Mesendoderm (in vitro differentiated cells): ENCODE data around the gene CLDN25.
"Not testable (repeated sequence)": the region's sequence is repeated elsewhere in the genome, so short reads cannot be mapped to it uniquely, and the experiment has no call there.

ENCODE experiments used
- DNase-seq: peaks from one replicate; pipeline ENCODE4 v3.0.0; 2013
- H2AK5ac ChIP-seq: 2 replicates; pipeline ENCODE4 v1.6.1; 2013; ENCODE audit warnings: low read length, inconsistent platforms
- H2BK120ac ChIP-seq: 2 replicates; pipeline ENCODE4 v1.6.1; 2013; ENCODE audit warnings: low read depth, mild to moderate bottlenecking, low read length, moderate library complexity, mixed read lengths
- H2BK15ac ChIP-seq: replicated peaks from 2 replicates; pipeline ENCODE4 v1.6.1; 2013; ENCODE audit warnings: low read depth, mild to moderate bottlenecking, moderate library complexity
- H2BK5ac ChIP-seq: 2 replicates; pipeline ENCODE4 v1.6.1; 2013; ENCODE audit warnings: low read length, inconsistent platforms
- H3K18ac ChIP-seq: 2 replicates; pipeline ENCODE4 v1.6.1; 2013; ENCODE audit warnings: mild to moderate bottlenecking, low read length, mixed read lengths
- H3K23ac ChIP-seq: one replicate; pipeline ENCODE4 v1.6.1; 2013; ENCODE audit warnings: low read length
- H3K27ac ChIP-seq: 2 replicates; pipeline ENCODE4 v1.5.1; 2013; ENCODE audit warnings: low read depth, mild to moderate bottlenecking, inconsistent platforms, low read length, moderate library complexity
- H3K27me3 ChIP-seq: 2 replicates; pipeline ENCODE4 v1.6.1; 2013; ENCODE audit warnings: low read length, control low read depth, mild to moderate bottlenecking, inconsistent platforms; ENCODE audit not compliant: insufficient read depth, poor library complexity
- H3K36me3 ChIP-seq: 2 replicates; pipeline ENCODE4 v1.6.1; 2013; ENCODE audit warnings: low read length, inconsistent platforms; ENCODE audit not compliant: control insufficient read depth, insufficient read depth
- H3K4ac ChIP-seq: one replicate; pipeline ENCODE4 v1.6.1; 2013; ENCODE audit warnings: low read depth, mild to moderate bottlenecking, low read length, moderate library complexity
- H3K4me1 ChIP-seq: 2 replicates; pipeline ENCODE4 v1.6.1; 2013; ENCODE audit warnings: low read depth, low read length, inconsistent platforms; ENCODE audit not compliant: control insufficient read depth
- H3K4me2 ChIP-seq: 2 replicates; pipeline ENCODE4 v1.6.1; 2013; ENCODE audit warnings: low read length
- H3K4me3 ChIP-seq: 2 replicates; pipeline ENCODE4 v1.5.1; 2013; ENCODE audit warnings: mild to moderate bottlenecking, low read length
- H3K56ac ChIP-seq: one replicate; pipeline ENCODE4 v1.6.1; 2013; ENCODE audit warnings: low read length
- H3K79me1 ChIP-seq: 2 replicates; pipeline ENCODE4 v1.6.1; 2013; ENCODE audit warnings: low read length, inconsistent platforms
- H3K79me2 ChIP-seq: 2 replicates; pipeline ENCODE4 v1.6.1; 2013; ENCODE audit warnings: mild to moderate bottlenecking, low read length; ENCODE audit not compliant: control insufficient read depth, insufficient read depth
- H3K9ac ChIP-seq: 2 replicates; pipeline ENCODE4 v1.6.1; 2013; ENCODE audit warnings: low read length, inconsistent platforms
- H4K5ac ChIP-seq: one replicate; pipeline ENCODE4 v1.6.1; 2013; ENCODE audit warnings: low read length
- H4K8ac ChIP-seq: one replicate; pipeline ENCODE4 v1.6.1; 2013; ENCODE audit warnings: low read depth, mild to moderate bottlenecking, control low read depth, low read length, moderate library complexity
- WGBS: extraction: QIAGEN DNeasy Blood & Tissue Kit; methylation state at CpG from one replicate; pipeline ENCODE4 v1.1.7; 2013; ENCODE audit warnings: low lambda C conversion rate, missing lambda C conversion rate; ENCODE audit not compliant: insufficient coverage; ENCODE audit errors: extremely low coverage; 5-methylcytosine and 5-hydroxymethylcytosine counted together

Gene CLDN25

GRCh38 chr11:113763040-113763439, 16.6 kb upstream of the CLDN25 start:
- not testable (repeated sequence) for H3K4ac ChIP-seq, H3K23ac ChIP-seq, H3K4me3 ChIP-seq, H3K36me3 ChIP-seq, H2BK5ac ChIP-seq, H3K27me3 ChIP-seq, H2AK5ac ChIP-seq, H3K9ac ChIP-seq, H3K4me1 ChIP-seq, H2BK15ac ChIP-seq, H3K79me1 ChIP-seq, H3K18ac ChIP-seq, H3K27ac ChIP-seq, H4K8ac ChIP-seq, H3K56ac ChIP-seq, H2BK120ac ChIP-seq, H4K5ac ChIP-seq, DNase-seq, H3K79me2 ChIP-seq, H3K4me2 ChIP-seq
- no CpG with 5 or more reads among the region's 2 CpGs for WGBS

- no peak overlapping the region for H4K8ac ChIP-seq
- no peak overlapping the region for H3K18ac ChIP-seq
- peaks cover 2% of the 10 kb centered on the region for H3K79me1 ChIP-seq
- H3K27me3 ChIP-seq, result no peaks in the 10 kb centered on the region
- H2BK5ac ChIP-seq, result no peak overlapping the region
- no peak overlapping the region for H4K5ac ChIP-seq
- no peak overlapping the region for H2BK120ac ChIP-seq
- H3K27ac ChIP-seq, result no peak overlapping the region
- no peak overlapping the region for H3K56ac ChIP-seq
- H3K4me3 ChIP-seq, result no peak overlapping the region
- H3K36me3 ChIP-seq, result no peaks in the 10 kb centered on the region
- no peak overlapping the region for H3K9ac ChIP-seq
- no CpG with 5 or more reads among the region's 2 CpGs for whole genome bisulfite sequencing
- no peak overlapping the region for H3K4me2 ChIP-seq
- no peak overlapping the region for H2BK15ac ChIP-seq
- no peaks in the 10 kb centered on the region for H3K4me1 ChIP-seq
- H3K79me2 ChIP-seq, result no peaks in the 10 kb centered on the region
- H3K4ac ChIP-seq, result no peak overlapping the region
- DNase-seq, result no peak
- no peak overlapping the region for H3K23ac ChIP-seq
- H2AK5ac ChIP-seq, result no peak overlapping the region
Measured at GRCh38 chr11:113764527-113765219, 14.9 kb upstream of the CLDN25 start.

GRCh38 chr11:113771964-113772363, 7.6 kb upstream of the CLDN25 start:
- DNase-seq, result no peak
- peaks cover 2% of the 10 kb centered on the region for H3K27me3 ChIP-seq
- peaks cover 2% of the 10 kb centered on the region for H3K4me1 ChIP-seq
- no peak overlapping the region for H3K18ac ChIP-seq
- no peak overlapping the region for H3K4me3 ChIP-seq
- H2AK5ac ChIP-seq, result no peak overlapping the region
- no CpG with 5 or more reads among the region's 3 CpGs for WGBS
- H3K9ac ChIP-seq, result no peak overlapping the region
- no peak overlapping the region for H3K4ac ChIP-seq
- H2BK120ac ChIP-seq, result no peak overlapping the region
- no peaks in the 10 kb centered on the region for H3K36me3 ChIP-seq
- H3K4me2 ChIP-seq, result no peak overlapping the region
- H3K23ac ChIP-seq, result no peak overlapping the region
- no peak overlapping the region for H4K5ac ChIP-seq
- peaks cover 8% of the 10 kb centered on the region for H3K79me1 ChIP-seq
- H3K56ac ChIP-seq, result no peak overlapping the region
- H2BK15ac ChIP-seq, result no peak overlapping the region
- no peak overlapping the region for H2BK5ac ChIP-seq
- peaks cover 9% of the 10 kb centered on the region for H3K79me2 ChIP-seq
- no peak overlapping the region for H4K8ac ChIP-seq
- H3K27ac ChIP-seq, result no peak overlapping the region

- no CpG with 5 or more reads among the region's 10 CpGs for WGBS
- peak; percentile 67 for DNase-seq
- no peaks in the 10 kb centered on the region for H3K36me3 ChIP-seq
- no peak overlapping the region for H2AK5ac ChIP-seq
- no peak overlapping the region for H3K18ac ChIP-seq
- no peak overlapping the region for H2BK15ac ChIP-seq
- H3K27ac ChIP-seq, result no peak overlapping the region
- H3K79me1 ChIP-seq, result peaks cover 8% of the 10 kb centered on the region
- H3K56ac ChIP-seq, result peak overlapping the region; percentile 92
- H3K4me2 ChIP-seq, result peak overlapping the region; percentile 56
- H3K23ac ChIP-seq, result no peak overlapping the region
- peak overlapping the region; percentile 86 for H3K9ac ChIP-seq
- no peak overlapping the region for H3K4ac ChIP-seq
- no peak overlapping the region for H4K8ac ChIP-seq
- H3K79me2 ChIP-seq, result peaks cover 9% of the 10 kb centered on the region
- no peak overlapping the region for H2BK120ac ChIP-seq
- H3K4me3 ChIP-seq, result peak overlapping the region; percentile 77
- H3K4me1 ChIP-seq, result peaks cover 2% of the 10 kb centered on the region
- no peak overlapping the region for H2BK5ac ChIP-seq
- H3K27me3 ChIP-seq, result peaks cover 2% of the 10 kb centered on the region
- H4K5ac ChIP-seq, result no peak overlapping the region
Measured at GRCh38 chr11:113773092-113773415, 6.5 kb upstream of the CLDN25 start.

GRCh38 chr11:113773416-113774173, 6.0 kb upstream of the CLDN25 start, which contains the start of gene ZW10:
Gene ZW10 (minus strand): TSS chr11:113773692. CDS start chr11:113773666, 26 bp downstream.
- peaks cover 2% of the 10 kb centered on the region for H3K4me1 ChIP-seq
- H3K4ac ChIP-seq, result no peak within 1 kb of the TSS
- no peak within 1 kb of the TSS for H2BK15ac ChIP-seq
- H2BK120ac ChIP-seq, result no peak within 1 kb of the TSS
- H3K4me2 ChIP-seq, result peak within 1 kb of the TSS; percentile 56
- no peak within 1 kb of the TSS for H3K27ac ChIP-seq
- no peak within 1 kb of the TSS for H3K18ac ChIP-seq
- H4K5ac ChIP-seq, result no peak within 1 kb of the TSS
- peaks cover 2% of the 10 kb centered on the region for H3K27me3 ChIP-seq
- no peak within 1 kb of the TSS for H4K8ac ChIP-seq
- peaks cover 8% of the 10 kb centered on the region for H3K79me1 ChIP-seq
- H3K9ac ChIP-seq, result peak within 1 kb of the TSS; percentile 86
- peak; percentile 98 for DNase-seq
- peak within 1 kb of the TSS; percentile 92 for H3K56ac ChIP-seq
- no peak within 1 kb of the TSS for H2BK5ac ChIP-seq
- no CpG with 5 or more reads among the region's 46 CpGs for WGBS
- no peak within 1 kb of the TSS for H2AK5ac ChIP-seq
- no peaks in the 10 kb centered on the region for H3K36me3 ChIP-seq
- no peak within 1 kb of the TSS for H3K23ac ChIP-seq
- H3K79me2 ChIP-seq, result peaks cover 9% of the 10 kb centered on the region
- peak within 1 kb of the TSS; percentile 77 for H3K4me3 ChIP-seq
